Fibroblast of mammary gland (primary cell): Measurements from ENCODE around the gene VDAC1.
A peak's percentile ranks its signal among the peaks of the same experiment; 100 is the strongest.
"Not testable (repeated sequence)": the region's sequence is repeated elsewhere in the genome, so short reads cannot be mapped to it uniquely, and the experiment has no call there.

Experiments
- DNase-seq: peaks from one replicate; pipeline ENCODE4 v3.0.0-alpha.2; 2010; ENCODE audit warnings: low read depth
- H3K4me3 ChIP-seq: 2 replicates; pipeline ENCODE4 v1.5.1; 2011; ENCODE audit warnings: low read depth, mild to moderate bottlenecking, low read length, moderate library complexity; ENCODE audit not compliant: control insufficient read depth
- CTCF ChIP-seq: conservative IDR thresholded peaks from 2 replicates; pipeline ENCODE4 v1.5.1; 2011; ENCODE audit warnings: low read depth, low read length, inconsistent platforms; ENCODE audit not compliant: control insufficient read depth, insufficient read depth

The VDAC1 gene

GRCh38 chr5:133962131-133962530 is 42.6 kb downstream of the VDAC1 start:
- no peak for DNase-seq
- no peak for TF ChIP-seq CTCF
- H3K4me3 ChIP-seq = no peak overlapping the region

- no peak for TF ChIP-seq CTCF
- no peak for DNase-seq
Measured at GRCh38 chr5:133959643-133960042, 45.1 kb downstream of the VDAC1 start.

GRCh38 chr5:133957591-133957990 is 47.2 kb downstream of the VDAC1 start:
- DNase-seq = no peak
- no peak for TF ChIP-seq CTCF
- no peak overlapping the region for H3K4me3 ChIP-seq

More at GRCh38 chr5:133959643-133960042, 45.1 kb downstream of the VDAC1 start:
- no peak overlapping the region for H3K4me3 ChIP-seq

GRCh38 chr5:133957080-133957479 is 47.7 kb downstream of the VDAC1 start:
- no peak overlapping the region for H3K4me3 ChIP-seq
- no peak for TF ChIP-seq CTCF
- DNase-seq = no peak

GRCh38 chr5:133956196-133956595 is 48.6 kb downstream of the VDAC1 start:
- not testable (repeated sequence) for H3K4me3 ChIP-seq, DNase-seq

GRCh38 chr5:133953568-133954145 is 51.1 kb downstream of the VDAC1 start:
- H3K4me3 ChIP-seq = no peak overlapping the region
- no peak for DNase-seq
- no peak for TF ChIP-seq CTCF

- peak; percentile 98 for DNase-seq
- no peak for TF ChIP-seq CTCF
- H3K4me3 ChIP-seq = no peak overlapping the region
Measured at GRCh38 chr5:133952729-133953567, 51.8 kb downstream of the VDAC1 start.
